Loucy (cell line): ENCODE data around the gene PRSS57.

Experiments used
- H2AFZ ChIP-seq: fragments of 200-600 bp; sonication (generic); 2 replicates; pipeline ENCODE4 v1.6.0; 2016; ENCODE audit warnings: antibody characterized with exemption, mild to moderate bottlenecking, low read length, moderate library complexity
- H3F3A ChIP-seq: fragments of 200-600 bp; 2 replicates; pipeline ENCODE4 v1.6.0; 2016; ENCODE audit warnings: antibody characterized with exemption, low read depth, mild to moderate bottlenecking
- H3K27me3 ChIP-seq: fragments of 200-600 bp; sonication (generic); 2 replicates; pipeline ENCODE4 v1.6.1; 2014; ENCODE audit warnings: low read length, mild to moderate bottlenecking; ENCODE audit not compliant: insufficient read depth, poor library complexity, severe bottlenecking
- H3K36me3 ChIP-seq: fragments of 200-600 bp; sonication (generic); 2 replicates; pipeline ENCODE4 v1.6.1; 2016; ENCODE audit warnings: low read length; ENCODE audit not compliant: insufficient read depth
- H3K4me1 ChIP-seq: fragments of 200-600 bp; sonication (generic); 2 replicates; pipeline ENCODE4 v1.5.1; 2014; ENCODE audit warnings: low read length, mild to moderate bottlenecking; ENCODE audit not compliant: insufficient read depth, poor library complexity, severe bottlenecking
- H3K4me2 ChIP-seq: fragments of 200-600 bp; sonication (generic); 2 replicates; pipeline ENCODE4 v1.6.0; 2014; ENCODE audit warnings: antibody characterized with exemption, low read length, low read depth, mild to moderate bottlenecking; ENCODE audit not compliant: poor library complexity, severe bottlenecking
- H3K4me3 ChIP-seq: fragments of 200-600 bp; sonication (generic); 2 replicates; pipeline ENCODE4 v1.5.1; 2014; ENCODE audit warnings: low read length, mild to moderate bottlenecking, mixed read lengths; ENCODE audit not compliant: poor library complexity, severe bottlenecking
- H3K79me2 ChIP-seq: fragments of 200-600 bp; sonication (generic); 2 replicates; pipeline ENCODE4 v1.6.1; 2014; ENCODE audit warnings: low read length; ENCODE audit not compliant: insufficient read depth
- H3K9ac ChIP-seq: fragments of 200-600 bp; sonication (generic); 2 replicates; pipeline ENCODE4 v1.6.0; 2014; ENCODE audit warnings: mild to moderate bottlenecking, low read depth, low read length, moderate library complexity; ENCODE audit not compliant: poor library complexity, severe bottlenecking
- H3K9me2 ChIP-seq: fragments of 200-600 bp; sonication (generic); replicated peaks from 2 replicates; pipeline ENCODE4 v1.6.1; 2016; ENCODE audit warnings: low read depth, low read length, mixed read lengths
- H3K9me3 ChIP-seq: fragments of 200-600 bp; sonication (generic); 2 replicates; pipeline ENCODE4 v1.6.1; 2014; ENCODE audit warnings: mild to moderate bottlenecking, antibody characterized with exemption, low read length, low read depth; ENCODE audit not compliant: insufficient read depth
- H4K20me1 ChIP-seq: fragments of 200-600 bp; sonication (generic); 2 replicates; pipeline ENCODE4 v1.6.0; 2014; ENCODE audit warnings: antibody characterized with exemption, low read length, mild to moderate bottlenecking; ENCODE audit not compliant: insufficient read depth, poor library complexity, severe bottlenecking
- EZH2phosphoT487 ChIP-seq: fragments of 200-600 bp; IDR thresholded peaks from 2 replicates; pipeline ENCODE4 v1.6.1; 2018; ENCODE audit warnings: antibody characterized with exemption, mild to moderate bottlenecking, moderate library complexity, borderline replicate concordance
- TF ChIP-seq, protein P1 (sequence below): fragments of 200-600 bp; sonication (generic); conservative IDR thresholded peaks from 2 replicates; pipeline ENCODE4 v1.5.1; 2014; ENCODE audit warnings: mild to moderate bottlenecking, antibody characterized with exemption, low read length

PRSS57 gene

DNA sequence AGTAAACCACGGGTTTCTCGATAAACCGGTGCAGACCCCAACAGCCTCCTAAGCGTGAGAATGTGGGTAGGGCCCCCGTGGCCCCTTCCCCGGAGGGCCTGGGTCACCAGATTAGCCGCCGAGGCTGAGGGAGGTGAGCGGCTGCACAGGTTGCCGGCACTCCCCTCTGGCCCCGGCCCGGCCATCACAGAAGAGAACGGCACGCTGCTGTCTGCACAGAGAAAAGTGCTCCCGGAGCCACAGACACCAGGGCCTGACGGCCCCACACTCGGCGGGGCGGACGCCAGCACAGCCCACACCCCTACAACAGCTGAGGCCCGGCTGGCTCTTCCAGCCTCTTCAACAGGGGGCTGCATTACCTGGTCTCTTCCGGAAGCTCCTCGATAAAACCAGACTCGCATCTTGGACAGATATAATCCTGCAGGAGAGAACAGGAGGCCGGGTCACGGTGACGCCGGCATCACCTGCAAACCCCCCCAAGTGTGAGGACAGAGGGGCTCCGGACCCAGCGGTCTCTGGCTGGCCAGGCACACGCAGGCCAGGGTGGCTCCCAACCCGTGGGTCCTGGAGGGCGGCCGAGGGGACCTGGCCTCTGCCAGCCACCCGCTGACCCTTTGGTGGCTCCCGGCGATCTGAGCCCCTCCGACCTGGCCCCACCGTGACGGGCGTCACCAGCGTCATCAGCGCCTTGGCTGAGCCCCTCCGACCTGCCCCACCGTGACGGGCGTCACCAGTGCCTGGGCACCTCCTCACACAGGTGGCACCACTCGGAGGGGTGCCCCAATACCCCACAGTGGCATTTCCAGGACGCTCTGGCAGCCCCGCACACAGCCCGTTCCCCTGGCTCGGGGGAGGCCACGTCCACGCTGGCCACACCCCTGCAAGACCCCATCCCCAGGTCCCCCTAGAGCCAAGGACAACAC lies 42.5 kb downstream of the PRSS57 start:
- H3K9me3 ChIP-seq: no peaks in the 10 kb centered on the region
- H3F3A ChIP-seq: no peaks in the 10 kb centered on the region
- no peak overlapping the region for H3K4me3 ChIP-seq
- no peak overlapping the region for H3K9ac ChIP-seq
- H3K79me2 ChIP-seq: peaks cover 60% of the 10 kb centered on the region
- H3K27me3 ChIP-seq: no peaks in the 10 kb centered on the region
- no peak overlapping the region for H2AFZ ChIP-seq
- no peak for TF ChIP-seq EZH2phosphoT487
- TF ChIP-seq, protein P1, sequence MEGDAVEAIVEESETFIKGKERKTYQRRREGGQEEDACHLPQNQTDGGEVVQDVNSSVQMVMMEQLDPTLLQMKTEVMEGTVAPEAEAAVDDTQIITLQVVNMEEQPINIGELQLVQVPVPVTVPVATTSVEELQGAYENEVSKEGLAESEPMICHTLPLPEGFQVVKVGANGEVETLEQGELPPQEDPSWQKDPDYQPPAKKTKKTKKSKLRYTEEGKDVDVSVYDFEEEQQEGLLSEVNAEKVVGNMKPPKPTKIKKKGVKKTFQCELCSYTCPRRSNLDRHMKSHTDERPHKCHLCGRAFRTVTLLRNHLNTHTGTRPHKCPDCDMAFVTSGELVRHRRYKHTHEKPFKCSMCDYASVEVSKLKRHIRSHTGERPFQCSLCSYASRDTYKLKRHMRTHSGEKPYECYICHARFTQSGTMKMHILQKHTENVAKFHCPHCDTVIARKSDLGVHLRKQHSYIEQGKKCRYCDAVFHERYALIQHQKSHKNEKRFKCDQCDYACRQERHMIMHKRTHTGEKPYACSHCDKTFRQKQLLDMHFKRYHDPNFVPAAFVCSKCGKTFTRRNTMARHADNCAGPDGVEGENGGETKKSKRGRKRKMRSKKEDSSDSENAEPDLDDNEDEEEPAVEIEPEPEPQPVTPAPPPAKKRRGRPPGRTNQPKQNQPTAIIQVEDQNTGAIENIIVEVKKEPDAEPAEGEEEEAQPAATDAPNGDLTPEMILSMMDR: no peak
- no peaks in the 10 kb centered on the region for H3K9me2 ChIP-seq
- peaks cover 57% of the 10 kb centered on the region for H4K20me1 ChIP-seq
- H3K36me3 ChIP-seq: peaks cover 52% of the 10 kb centered on the region; the same call in 1 of the 2 replicates
- no peak overlapping the region for H3K4me2 ChIP-seq
- H3K4me1 ChIP-seq: no peaks in the 10 kb centered on the region

DNA sequence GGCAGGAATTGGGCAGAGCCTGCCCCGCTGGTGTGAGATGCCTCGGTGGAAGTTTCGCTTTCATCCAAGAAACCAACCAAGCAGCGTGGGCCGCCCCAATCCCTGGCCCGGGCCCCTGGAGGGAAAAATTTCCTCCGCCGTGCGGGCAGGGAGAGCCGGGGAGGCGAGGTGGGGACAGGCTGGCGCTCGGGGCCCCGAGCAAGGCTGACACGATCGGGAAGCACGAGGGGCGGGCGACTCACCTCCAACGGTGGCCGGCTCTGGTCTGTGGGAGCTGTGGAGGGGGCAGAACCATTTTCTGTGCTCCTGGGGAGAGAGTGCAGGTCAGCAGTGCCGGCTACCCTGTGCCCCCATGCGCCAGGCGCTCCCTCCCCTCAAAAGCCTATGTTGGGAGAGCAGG lies 43.3 kb downstream of the PRSS57 start:
- Histone ChIP-seq H3K79me2 (peaks cover 53% of the 10 kb centered on the region), H4K20me1 (peaks cover 54% of the 10 kb centered on the region), H3K4me1 (no peaks in the 10 kb centered on the region), H3K9me2 (no peaks in the 10 kb centered on the region), H3K4me2 (no peak overlapping the region), H3K9me3 (no peaks in the 10 kb centered on the region), H3K36me3 (peaks cover 58% of the 10 kb centered on the region; the same call in 1 of the 2 replicates), H3K27me3 (no peaks in the 10 kb centered on the region), H2AFZ (no peak overlapping the region), H3K9ac (no peak overlapping the region), H3F3A (no peaks in the 10 kb centered on the region), H3K4me3 (no peak overlapping the region)
- TF ChIP-seq EZH2phosphoT487: no peak
- TF ChIP-seq, protein P1: no peak

DNA sequence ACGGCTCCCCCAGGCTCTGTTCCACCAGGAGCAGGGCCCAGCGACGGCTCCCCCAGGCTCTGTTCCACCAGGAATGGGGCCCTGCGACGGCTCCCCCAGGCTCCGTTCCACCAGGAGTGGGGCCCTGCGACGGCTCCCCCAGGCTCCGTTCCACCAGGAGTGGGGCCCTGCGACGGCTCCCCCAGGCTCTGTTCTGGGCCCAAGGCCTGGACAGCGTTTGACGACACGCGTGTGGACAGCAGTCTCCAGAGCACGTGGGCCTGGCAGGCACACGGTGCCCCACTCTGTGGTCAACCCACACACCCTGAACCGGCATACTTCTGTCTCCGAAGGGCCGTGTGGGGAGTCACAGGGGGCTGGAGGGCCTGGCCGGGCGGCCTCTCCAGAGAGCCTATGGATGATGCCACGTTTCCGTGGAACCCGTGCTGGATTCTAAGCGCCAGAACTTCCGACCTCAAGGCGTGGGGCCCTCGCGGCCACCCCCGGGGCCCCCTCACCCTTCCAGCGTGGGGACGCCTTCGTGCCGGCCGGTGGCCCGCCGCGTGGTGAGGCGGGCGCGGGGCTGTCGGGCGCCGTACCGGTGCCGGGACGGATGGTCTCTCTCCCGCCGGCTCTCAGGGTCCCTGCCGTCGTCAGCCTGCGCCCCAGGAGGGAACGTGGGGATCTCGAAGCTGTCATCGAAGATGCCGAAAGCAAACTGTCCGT lies 44.0 kb downstream of the PRSS57 start:
- Histone ChIP-seq H3K9ac (no peak overlapping the region), H2AFZ (no peak overlapping the region), H3K4me3 (no peak overlapping the region), H3F3A (no peaks in the 10 kb centered on the region), H3K4me2 (no peak overlapping the region), H3K27me3 (no peaks in the 10 kb centered on the region), H3K79me2 (peaks cover 46% of the 10 kb centered on the region), H3K4me1 (no peaks in the 10 kb centered on the region), H3K36me3 (peaks cover 65% of the 10 kb centered on the region; the same call in 1 of the 2 replicates), H3K9me2 (no peaks in the 10 kb centered on the region), H4K20me1 (peaks cover 49% of the 10 kb centered on the region), H3K9me3 (no peaks in the 10 kb centered on the region)
- no peak for TF ChIP-seq EZH2phosphoT487
- TF ChIP-seq, protein P1: no peak
